ENCODE data around the gene POU6F1. TPM values are rescaled to one million over a fixed set of nuclear protein-coding genes. Genes with fewer than 3 reads are reported as not detected.

The POU6F1 gene
- total and polyA plus RNA-seq, 9 of the 15 experiments (the other 6 are each of a cell fraction or from before 2014, with no cell fraction given), result 0.14 to 3.3 (median 1.1) TPM

- TF ChIP-seq, protein P1, sequence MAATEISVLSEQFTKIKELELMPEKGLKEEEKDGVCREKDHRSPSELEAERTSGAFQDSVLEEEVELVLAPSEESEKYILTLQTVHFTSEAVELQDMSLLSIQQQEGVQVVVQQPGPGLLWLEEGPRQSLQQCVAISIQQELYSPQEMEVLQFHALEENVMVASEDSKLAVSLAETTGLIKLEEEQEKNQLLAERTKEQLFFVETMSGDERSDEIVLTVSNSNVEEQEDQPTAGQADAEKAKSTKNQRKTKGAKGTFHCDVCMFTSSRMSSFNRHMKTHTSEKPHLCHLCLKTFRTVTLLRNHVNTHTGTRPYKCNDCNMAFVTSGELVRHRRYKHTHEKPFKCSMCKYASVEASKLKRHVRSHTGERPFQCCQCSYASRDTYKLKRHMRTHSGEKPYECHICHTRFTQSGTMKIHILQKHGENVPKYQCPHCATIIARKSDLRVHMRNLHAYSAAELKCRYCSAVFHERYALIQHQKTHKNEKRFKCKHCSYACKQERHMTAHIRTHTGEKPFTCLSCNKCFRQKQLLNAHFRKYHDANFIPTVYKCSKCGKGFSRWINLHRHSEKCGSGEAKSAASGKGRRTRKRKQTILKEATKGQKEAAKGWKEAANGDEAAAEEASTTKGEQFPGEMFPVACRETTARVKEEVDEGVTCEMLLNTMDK (IDR thresholded peaks at IDR 0.05; ENCODE audit: borderline replicate concordance, insufficient read depth, low read depth, low read length, poor library complexity, severe bottlenecking), result peak; percentile 9
- no peak for TF ChIP-seq XRCC4 (IDR thresholded peaks at IDR 0.05; ENCODE audit: extremely low read depth, insufficient read depth, insufficient read length)
- TF ChIP-seq RFX5 (IDR thresholded peaks at IDR 0.05; ENCODE audit: low read depth, low read length), result no peak
- TF ChIP-seq HDAC6 (IDR thresholded peaks at IDR 0.05; ENCODE audit: low read depth, low read length), result no peak
- peak; percentile 96 for TF ChIP-seq FOXP1 (CRISPR knock-in tag; IDR thresholded peaks at IDR 0.05)
- no peak for TF ChIP-seq ZNF668 (CRISPR knock-in tag; IDR thresholded peaks at IDR 0.05)
- peak; percentile 75 for TF ChIP-seq SMAD4 (CRISPR knock-in tag; conservative IDR thresholded peaks at IDR 0.05)
- TF ChIP-seq, protein P2, sequence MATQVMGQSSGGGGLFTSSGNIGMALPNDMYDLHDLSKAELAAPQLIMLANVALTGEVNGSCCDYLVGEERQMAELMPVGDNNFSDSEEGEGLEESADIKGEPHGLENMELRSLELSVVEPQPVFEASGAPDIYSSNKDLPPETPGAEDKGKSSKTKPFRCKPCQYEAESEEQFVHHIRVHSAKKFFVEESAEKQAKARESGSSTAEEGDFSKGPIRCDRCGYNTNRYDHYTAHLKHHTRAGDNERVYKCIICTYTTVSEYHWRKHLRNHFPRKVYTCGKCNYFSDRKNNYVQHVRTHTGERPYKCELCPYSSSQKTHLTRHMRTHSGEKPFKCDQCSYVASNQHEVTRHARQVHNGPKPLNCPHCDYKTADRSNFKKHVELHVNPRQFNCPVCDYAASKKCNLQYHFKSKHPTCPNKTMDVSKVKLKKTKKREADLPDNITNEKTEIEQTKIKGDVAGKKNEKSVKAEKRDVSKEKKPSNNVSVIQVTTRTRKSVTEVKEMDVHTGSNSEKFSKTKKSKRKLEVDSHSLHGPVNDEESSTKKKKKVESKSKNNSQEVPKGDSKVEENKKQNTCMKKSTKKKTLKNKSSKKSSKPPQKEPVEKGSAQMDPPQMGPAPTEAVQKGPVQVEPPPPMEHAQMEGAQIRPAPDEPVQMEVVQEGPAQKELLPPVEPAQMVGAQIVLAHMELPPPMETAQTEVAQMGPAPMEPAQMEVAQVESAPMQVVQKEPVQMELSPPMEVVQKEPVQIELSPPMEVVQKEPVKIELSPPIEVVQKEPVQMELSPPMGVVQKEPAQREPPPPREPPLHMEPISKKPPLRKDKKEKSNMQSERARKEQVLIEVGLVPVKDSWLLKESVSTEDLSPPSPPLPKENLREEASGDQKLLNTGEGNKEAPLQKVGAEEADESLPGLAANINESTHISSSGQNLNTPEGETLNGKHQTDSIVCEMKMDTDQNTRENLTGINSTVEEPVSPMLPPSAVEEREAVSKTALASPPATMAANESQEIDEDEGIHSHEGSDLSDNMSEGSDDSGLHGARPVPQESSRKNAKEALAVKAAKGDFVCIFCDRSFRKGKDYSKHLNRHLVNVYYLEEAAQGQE (IDR thresholded peaks at IDR 0.05; ENCODE audit: borderline replicate concordance), result peak; percentile 71
- TF ChIP-seq, protein P2 (CRISPR knock-in tag; IDR thresholded peaks at IDR 0.05; ENCODE audit: low read depth), result 0 out of 2 replicates have a peak, but pooled peaks have one; percentile 29
- TF ChIP-seq MYNN (IDR thresholded peaks at IDR 0.05), result peak; percentile 47; the same call in 1 of the 2 replicates
- TF ChIP-seq MYNN (CRISPR knock-in tag; IDR thresholded peaks at IDR 0.05), result no peak
- TF ChIP-seq ZNF764 (CRISPR knock-in tag; IDR thresholded peaks at IDR 0.05; ENCODE audit: low read depth), result no peak
- TF ChIP-seq RCOR1 (IDR thresholded peaks at IDR 0.05; ENCODE audit: borderline replicate concordance in 1 of 2, low read depth in 2 of 2, low read length in 2 of 2), result 0 out of 4 replicates have a peak, but pooled peaks of 1 of the 2 experiments have one; percentile 30
- TF ChIP-seq SLC30A9 (CRISPR knock-in tag; IDR thresholded peaks at IDR 0.05), result no peak
- TF ChIP-seq ZNF551 (CRISPR knock-in tag; IDR thresholded peaks at IDR 0.05), result no peak
- TF ChIP-seq ZNF134 (CRISPR knock-in tag; conservative IDR thresholded peaks at IDR 0.05), result no peak
These were observed 20.9 kb upstream of the POU6F1 start, which contains the start of gene DAZAP2 (continued) for GRCh38 chr12:51238510-51239334.

All from K562 (cell line).